ENCODE data around the gene WNT2B.

Gene WNT2B

DNA sequence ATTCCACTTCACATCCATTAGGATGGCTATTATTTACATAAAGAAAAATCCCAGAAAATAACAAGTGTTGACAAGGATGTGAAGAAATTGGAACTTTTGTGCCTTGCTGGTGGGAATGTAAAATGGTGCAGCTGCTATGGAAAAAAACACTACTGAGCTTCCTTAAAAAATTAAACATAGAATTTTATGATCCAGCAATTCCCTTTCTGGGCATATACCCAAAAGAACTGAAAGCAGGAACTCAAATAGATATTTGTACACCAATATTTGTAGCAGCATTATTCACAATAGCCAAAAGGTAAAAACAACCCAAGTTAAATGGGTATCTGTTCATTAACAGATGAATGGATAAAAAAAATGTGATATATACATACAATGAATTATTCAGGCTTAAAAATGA, 45.6 kb downstream of the WNT2B start:
- TF ChIP-seq, protein P1, sequence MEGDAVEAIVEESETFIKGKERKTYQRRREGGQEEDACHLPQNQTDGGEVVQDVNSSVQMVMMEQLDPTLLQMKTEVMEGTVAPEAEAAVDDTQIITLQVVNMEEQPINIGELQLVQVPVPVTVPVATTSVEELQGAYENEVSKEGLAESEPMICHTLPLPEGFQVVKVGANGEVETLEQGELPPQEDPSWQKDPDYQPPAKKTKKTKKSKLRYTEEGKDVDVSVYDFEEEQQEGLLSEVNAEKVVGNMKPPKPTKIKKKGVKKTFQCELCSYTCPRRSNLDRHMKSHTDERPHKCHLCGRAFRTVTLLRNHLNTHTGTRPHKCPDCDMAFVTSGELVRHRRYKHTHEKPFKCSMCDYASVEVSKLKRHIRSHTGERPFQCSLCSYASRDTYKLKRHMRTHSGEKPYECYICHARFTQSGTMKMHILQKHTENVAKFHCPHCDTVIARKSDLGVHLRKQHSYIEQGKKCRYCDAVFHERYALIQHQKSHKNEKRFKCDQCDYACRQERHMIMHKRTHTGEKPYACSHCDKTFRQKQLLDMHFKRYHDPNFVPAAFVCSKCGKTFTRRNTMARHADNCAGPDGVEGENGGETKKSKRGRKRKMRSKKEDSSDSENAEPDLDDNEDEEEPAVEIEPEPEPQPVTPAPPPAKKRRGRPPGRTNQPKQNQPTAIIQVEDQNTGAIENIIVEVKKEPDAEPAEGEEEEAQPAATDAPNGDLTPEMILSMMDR (conservative IDR thresholded peaks at IDR 0.05; ENCODE audit: low read depth, low read length): no peak
- H3K4me3 ChIP-seq (ENCODE audit: low read depth, low read length): no peak overlapping the region
- no peak for DNase-seq (ENCODE audit: low read depth)

DNA sequence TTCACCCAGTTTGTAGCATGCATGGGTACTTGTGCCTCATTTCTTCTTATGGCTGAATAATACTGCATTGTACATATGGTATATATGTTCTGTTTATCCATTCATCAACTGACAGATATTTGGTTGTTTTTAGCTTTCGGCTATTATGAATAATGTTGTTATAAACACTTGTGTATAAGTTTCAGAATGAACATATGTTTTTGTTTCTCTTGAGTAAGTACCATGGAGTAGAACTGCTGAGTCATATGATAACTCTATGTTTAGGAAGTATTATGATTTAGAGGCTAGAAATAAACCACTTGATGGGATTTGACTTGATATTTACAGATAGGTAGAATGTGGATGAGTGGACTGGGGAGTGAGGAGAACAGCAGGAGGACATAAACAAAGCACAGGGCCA, 48.6 kb downstream of the WNT2B start:
- peak; percentile 59 for DNase-seq (ENCODE audit: low read depth)

DNA sequence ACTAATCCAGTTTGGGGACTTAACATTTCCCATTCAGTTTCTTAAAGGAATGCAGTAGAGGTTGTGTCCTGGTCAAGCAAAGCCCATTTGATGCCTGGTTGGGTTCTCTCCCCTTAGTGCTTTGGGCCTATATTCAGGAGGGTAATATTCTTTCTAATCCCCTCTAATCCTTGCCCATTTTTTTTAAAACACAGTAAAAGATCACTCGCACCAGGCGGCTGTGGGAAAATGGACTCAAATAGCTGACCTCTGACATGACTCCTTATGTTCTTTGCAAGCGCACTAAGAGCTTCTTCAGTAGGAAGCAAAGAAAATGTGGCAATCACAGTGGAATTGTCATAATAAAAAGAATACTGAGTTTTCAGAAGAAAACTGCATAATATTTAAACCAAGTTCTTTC, 49.9 kb downstream of the WNT2B start:
- TF ChIP-seq, protein P1 (conservative IDR thresholded peaks at IDR 0.05; ENCODE audit: low read depth, low read length): no peak
- DNase-seq (ENCODE audit: low read depth): no peak
- H3K4me3 ChIP-seq (ENCODE audit: low read depth, low read length): no peak overlapping the region

More for the DNA sequence above, 48.6 kb downstream of the WNT2B start:
- H3K4me3 ChIP-seq (ENCODE audit: low read depth, low read length): no peak overlapping the region
- TF ChIP-seq, protein P1 (conservative IDR thresholded peaks at IDR 0.05; ENCODE audit: low read depth, low read length): no peak

DNA sequence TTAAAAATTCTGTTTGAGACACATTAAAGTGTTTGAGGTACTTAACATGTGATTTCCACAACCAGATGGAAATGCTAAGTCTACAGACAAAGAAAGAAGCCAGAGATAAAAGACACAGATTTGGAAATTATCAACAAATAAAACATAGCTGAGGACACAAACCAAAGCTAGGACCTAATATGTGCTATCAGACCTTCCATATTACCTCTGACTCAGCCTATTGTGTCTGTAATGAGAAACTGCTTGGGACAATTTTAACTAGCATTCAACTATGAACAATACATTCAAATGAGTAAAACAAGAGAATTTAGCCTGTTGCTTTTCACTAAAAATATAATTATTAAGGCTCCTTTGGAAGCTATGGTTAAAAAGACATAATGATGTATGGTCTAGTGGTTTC, 54.6 kb downstream of the WNT2B start:
- no peak for DNase-seq (ENCODE audit: low read depth)
- TF ChIP-seq, protein P1 (conservative IDR thresholded peaks at IDR 0.05; ENCODE audit: low read depth, low read length): no peak
- no peak overlapping the region for H3K4me3 ChIP-seq (ENCODE audit: low read depth, low read length)

DNA sequence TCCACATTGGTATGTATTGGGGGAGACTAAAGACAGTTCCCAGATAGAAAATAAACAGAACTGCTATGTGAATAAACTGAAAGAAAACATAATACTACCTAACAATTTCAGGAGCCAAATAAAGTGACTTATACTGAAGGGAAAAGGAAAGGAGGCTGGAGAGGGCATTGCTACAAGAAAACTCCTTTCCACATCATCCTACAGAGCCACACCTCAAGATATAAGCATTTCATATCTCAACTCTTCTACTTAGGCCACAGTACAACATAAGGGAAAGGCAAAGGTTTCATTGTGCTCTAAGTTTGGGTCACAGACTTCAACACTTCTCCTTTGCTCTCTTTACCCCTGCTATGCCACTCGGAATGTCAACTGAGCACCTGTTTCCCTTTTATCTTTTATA, 55.3 kb downstream of the WNT2B start:
- H3K4me3 ChIP-seq (ENCODE audit: low read depth, low read length): no peak overlapping the region
- DNase-seq (ENCODE audit: low read depth): no peak
- TF ChIP-seq, protein P1 (conservative IDR thresholded peaks at IDR 0.05; ENCODE audit: low read depth, low read length): no peak

DNA sequence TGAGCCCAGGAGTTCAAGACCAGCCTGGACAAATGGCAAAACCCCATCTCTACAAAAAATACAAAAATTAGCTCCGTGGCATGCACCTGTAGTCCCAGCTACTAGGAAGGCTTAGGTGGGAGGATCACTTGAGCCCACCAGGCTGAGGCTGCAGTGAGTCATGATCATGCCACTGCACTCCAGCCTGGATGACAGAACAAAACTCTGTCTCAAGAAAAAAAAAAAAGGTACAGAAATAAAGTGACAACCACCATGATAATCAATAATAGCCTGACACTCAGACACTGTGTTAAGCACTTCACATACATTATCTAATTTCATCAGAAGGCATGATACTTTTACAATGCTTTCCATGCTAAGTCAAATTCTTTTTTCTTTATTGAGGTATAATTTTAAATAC, 57.0 kb downstream of the WNT2B start:
- DNase-seq (ENCODE audit: low read depth): no peak
- TF ChIP-seq, protein P1 (conservative IDR thresholded peaks at IDR 0.05; ENCODE audit: low read depth, low read length): no peak
- no peak overlapping the region for H3K4me3 ChIP-seq (ENCODE audit: low read depth, low read length)

DNA sequence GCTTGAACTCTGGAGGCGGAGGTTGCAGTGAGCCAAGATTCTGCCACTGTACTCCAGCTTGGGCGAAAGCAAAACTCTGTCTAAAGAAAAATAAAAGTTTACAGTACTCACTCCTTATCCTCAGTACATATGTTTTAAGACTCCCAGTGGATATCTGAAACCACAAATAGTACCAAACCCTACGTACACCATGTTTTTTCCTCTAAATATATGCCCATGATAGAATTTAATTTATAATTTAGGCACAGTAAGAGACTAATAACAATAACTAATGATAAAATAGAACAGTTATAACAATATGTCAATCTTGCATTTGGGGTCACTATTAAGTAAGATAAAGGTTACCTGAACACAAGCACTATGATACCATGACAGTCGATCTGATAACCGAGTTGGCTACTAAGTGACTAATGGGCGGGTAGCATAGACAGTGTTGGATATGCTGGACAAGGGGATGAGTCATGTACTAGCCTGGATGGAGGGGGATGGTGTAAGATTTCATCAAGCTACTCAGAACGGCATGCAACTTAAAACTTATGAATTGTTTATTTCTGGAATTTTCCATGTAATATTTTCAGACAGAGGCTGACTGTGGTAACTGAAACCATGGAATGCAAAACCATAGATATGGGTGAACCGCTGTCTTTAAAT, 66.5 kb downstream of the WNT2B start:
- TF ChIP-seq, protein P1 (conservative IDR thresholded peaks at IDR 0.05; ENCODE audit: low read depth, low read length): no peak
- DNase-seq (ENCODE audit: low read depth): peak; percentile 98
- no peak overlapping the region for H3K4me3 ChIP-seq (ENCODE audit: low read depth, low read length)

Data from choroid plexus epithelial cell (primary cell).